ENCODE results near the gene PPP2R2D. TPM values are rescaled to one million over a fixed set of nuclear protein-coding genes. Genes with fewer than 3 reads are reported as not detected.

PPP2R2D gene
- total and polyA plus RNA-seq, 7 donors, result 18.4 to 44.0 (median 23.8) TPM

DNA sequence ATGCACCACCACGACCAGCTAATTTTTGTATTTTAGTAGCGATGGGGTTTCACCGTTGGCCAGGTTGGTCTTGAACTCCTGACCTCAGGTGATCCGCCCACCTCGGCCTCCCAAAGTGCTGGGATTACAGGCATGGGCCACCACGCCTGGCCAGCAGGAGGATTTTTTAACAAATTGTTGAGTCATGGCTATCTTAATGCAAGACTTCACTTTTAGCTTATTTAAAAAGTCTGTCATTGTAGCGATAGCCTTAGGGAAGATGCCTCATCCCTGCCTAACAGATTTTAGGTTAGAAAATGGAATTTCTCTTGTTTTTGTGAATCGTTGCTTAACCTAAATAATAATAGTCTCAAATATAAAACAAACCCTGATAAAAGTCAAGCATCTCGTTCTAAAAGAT, 35.5 kb downstream of the PPP2R2D start:
- H3K27me3 ChIP-seq, result no peaks in the 10 kb centered on the region
- no peaks in the 10 kb centered on the region for H3K9me3 ChIP-seq
- no peak overlapping the region for H3K27ac ChIP-seq
- intact Hi-C loops (cut with DNase I), result no loop called here
- TF ChIP-seq POLR2AphosphoS5 (IDR thresholded peaks at IDR 0.05), result no peak
- TF ChIP-seq, protein P1, sequence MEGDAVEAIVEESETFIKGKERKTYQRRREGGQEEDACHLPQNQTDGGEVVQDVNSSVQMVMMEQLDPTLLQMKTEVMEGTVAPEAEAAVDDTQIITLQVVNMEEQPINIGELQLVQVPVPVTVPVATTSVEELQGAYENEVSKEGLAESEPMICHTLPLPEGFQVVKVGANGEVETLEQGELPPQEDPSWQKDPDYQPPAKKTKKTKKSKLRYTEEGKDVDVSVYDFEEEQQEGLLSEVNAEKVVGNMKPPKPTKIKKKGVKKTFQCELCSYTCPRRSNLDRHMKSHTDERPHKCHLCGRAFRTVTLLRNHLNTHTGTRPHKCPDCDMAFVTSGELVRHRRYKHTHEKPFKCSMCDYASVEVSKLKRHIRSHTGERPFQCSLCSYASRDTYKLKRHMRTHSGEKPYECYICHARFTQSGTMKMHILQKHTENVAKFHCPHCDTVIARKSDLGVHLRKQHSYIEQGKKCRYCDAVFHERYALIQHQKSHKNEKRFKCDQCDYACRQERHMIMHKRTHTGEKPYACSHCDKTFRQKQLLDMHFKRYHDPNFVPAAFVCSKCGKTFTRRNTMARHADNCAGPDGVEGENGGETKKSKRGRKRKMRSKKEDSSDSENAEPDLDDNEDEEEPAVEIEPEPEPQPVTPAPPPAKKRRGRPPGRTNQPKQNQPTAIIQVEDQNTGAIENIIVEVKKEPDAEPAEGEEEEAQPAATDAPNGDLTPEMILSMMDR (IDR thresholded peaks at IDR 0.05), result no peak
- no peak for TF ChIP-seq POLR2A (IDR thresholded peaks at IDR 0.05)
- no peak for TF ChIP-seq EP300 (IDR thresholded peaks at IDR 0.05)
- H3K4me1 ChIP-seq, result peaks cover 0 to 40% (median 27%) of the 10 kb centered on the region in 4 donors
- 91 to 96% methylated on average over 9 of the region's 9 CpGs for WGBS, 2 donors
- DNase-seq, result no peak
- H3K36me3 ChIP-seq, result peaks cover 6 to 45% (median 10%) of the 10 kb centered on the region in 4 donors
- no peak overlapping the region for H3K4me3 ChIP-seq

DNA sequence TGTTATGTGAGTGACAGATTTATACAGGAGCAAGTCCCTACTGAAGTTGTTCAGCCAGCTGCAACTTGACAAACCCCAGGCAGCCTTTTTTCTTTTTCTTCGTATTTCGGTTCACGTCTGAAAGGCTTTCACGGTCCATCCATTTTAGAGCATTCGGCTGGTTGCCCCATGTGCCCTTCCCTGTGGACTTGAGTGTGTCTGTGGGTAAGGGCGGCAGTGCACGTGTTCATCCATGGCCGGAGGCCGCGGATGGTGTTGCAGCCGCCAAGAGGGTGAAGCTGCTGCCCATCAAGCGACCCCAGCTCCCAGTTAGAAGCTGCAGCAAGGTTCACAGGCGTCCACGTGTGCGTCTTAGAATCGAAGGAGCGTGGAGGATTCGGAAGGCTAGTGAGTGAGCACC, 35.9 kb downstream of the PPP2R2D start:
- peak; percentile 37 for DNase-seq
- intact Hi-C loops (cut with DNase I), result no loop called here
- Histone ChIP-seq H3K9me3 (no peaks in the 10 kb centered on the region), H3K36me3 (peaks cover 6 to 50% (median 10%) of the 10 kb centered on the region in 4 donors), H3K4me3 (no peak overlapping the region), H3K4me1 (peaks cover 0 to 35% (median 23%) of the 10 kb centered on the region in 4 donors), H3K27ac (no peak overlapping the region), H3K27me3 (no peaks in the 10 kb centered on the region)
- no peak for TF ChIP-seq POLR2A (IDR thresholded peaks at IDR 0.05)
- no peak for TF ChIP-seq EP300 (IDR thresholded peaks at IDR 0.05)
- TF ChIP-seq, protein P1 (IDR thresholded peaks at IDR 0.05), result no peak
- no peak for TF ChIP-seq POLR2AphosphoS5 (IDR thresholded peaks at IDR 0.05)
- 96 to 97% methylated on average over 18 of the region's 18 CpGs for WGBS, 2 donors

DNA sequence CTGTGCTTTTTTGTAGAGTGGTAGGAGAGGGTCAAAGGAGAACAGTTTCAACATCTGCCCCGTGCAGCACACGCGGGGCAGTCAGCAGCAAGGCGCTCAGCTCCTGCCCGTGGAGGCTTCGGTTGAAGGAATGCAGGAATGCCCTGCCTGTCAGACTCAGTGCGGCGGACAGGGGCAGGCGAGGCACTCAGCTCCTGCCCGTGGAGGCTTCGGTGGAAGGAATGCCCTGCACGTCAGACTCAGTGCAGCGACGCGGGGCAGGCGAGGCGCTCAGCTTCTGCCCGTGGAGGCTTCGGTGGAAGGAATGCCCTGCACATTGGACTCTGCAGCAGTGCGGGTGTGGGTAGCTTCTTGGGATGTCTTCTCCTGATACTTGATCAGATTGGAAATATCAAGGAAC, 37.0 kb downstream of the PPP2R2D start:
- peaks cover 6 to 60% (median 10%) of the 10 kb centered on the region in 4 donors for H3K36me3 ChIP-seq
- H3K4me3 ChIP-seq, result no peak overlapping the region
- no peak for TF ChIP-seq POLR2A (IDR thresholded peaks at IDR 0.05)
- TF ChIP-seq, protein P1 (IDR thresholded peaks at IDR 0.05), result no peak
- no peak for TF ChIP-seq POLR2AphosphoS5 (IDR thresholded peaks at IDR 0.05)
- TF ChIP-seq EP300 (IDR thresholded peaks at IDR 0.05), result no peak
- 93 to 97% methylated on average over 20 of the region's 20 CpGs for WGBS, 2 donors
- H3K9me3 ChIP-seq, result no peaks in the 10 kb centered on the region
- peak; percentile 62 for DNase-seq
- no peak overlapping the region for H3K27ac ChIP-seq
- no peaks in the 10 kb centered on the region for H3K27me3 ChIP-seq
- intact Hi-C loops (cut with DNase I), result no loop called here
- peaks cover 0 to 24% (median 13%) of the 10 kb centered on the region in 4 donors for H3K4me1 ChIP-seq

DNA sequence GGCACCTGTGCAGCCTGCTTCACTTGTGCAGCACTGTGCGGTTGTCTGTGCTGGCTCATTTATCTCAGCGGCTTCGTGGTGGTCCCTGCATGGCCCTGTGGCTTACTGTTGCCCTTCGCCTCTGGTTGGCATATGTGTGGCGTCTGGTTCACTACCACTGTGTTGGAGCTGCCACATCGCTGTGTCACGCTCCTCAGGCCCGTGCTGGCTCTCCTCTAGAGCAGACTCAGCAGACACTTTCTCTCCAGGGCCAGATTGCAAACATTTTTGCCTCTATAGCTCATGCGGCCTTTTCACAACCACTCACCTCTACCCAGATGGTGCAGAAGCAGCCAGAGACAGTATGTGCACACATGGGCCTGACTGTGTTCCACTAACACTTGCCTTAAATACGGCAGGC, 37.9 kb downstream of the PPP2R2D start:
- Histone ChIP-seq H3K27ac (no peak overlapping the region), H3K4me1 (peaks cover 0 to 16% (median 4%) of the 10 kb centered on the region in 4 donors), H3K27me3 (no peaks in the 10 kb centered on the region), H3K9me3 (no peaks in the 10 kb centered on the region), H3K36me3 (peaks cover 6 to 62% (median 10%) of the 10 kb centered on the region in 4 donors), H3K4me3 (no peak overlapping the region)
- TF ChIP-seq POLR2AphosphoS5 (IDR thresholded peaks at IDR 0.05) (no peak), EP300 (IDR thresholded peaks at IDR 0.05) (no peak), POLR2A (IDR thresholded peaks at IDR 0.05) (no peak)
- TF ChIP-seq, protein P1 (IDR thresholded peaks at IDR 0.05), result no peak
- intact Hi-C loops (cut with DNase I), result no loop called here
- DNase-seq, result peak; percentile 48
- 96 to 99% methylated on average over 10 of the region's 10 CpGs for WGBS, 2 donors

DNA sequence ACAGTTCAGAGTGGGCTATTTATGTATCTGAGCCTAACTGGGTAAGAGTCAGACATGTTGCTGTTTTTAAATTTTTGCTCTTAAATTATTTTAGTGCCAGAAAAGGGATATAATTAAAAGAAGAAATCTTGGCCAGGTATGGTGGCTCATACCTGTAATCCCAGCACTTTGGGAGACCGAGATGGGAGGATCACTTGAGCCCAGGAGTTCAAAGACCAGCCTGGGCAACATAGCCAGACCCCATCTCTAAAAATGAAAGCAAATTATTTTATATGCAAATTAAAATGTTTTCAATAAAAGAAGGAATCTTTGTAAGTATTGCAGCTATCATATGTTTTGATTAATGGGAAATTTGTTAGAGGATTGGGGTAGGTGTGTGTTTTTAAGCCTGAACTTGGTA, 41.6 kb downstream of the PPP2R2D start:
- no peak for DNase-seq
- Histone ChIP-seq H3K36me3 (peaks cover 18 to 80% (median 24%) of the 10 kb centered on the region in 4 donors), H3K27ac (no peak overlapping the region), H3K4me3 (no peak overlapping the region), H3K9me3 (no peaks in the 10 kb centered on the region), H3K4me1 (peaks cover 0 to 7% (median 2%) of the 10 kb centered on the region in 4 donors), H3K27me3 (no peaks in the 10 kb centered on the region)
- intact Hi-C loops (cut with DNase I), result no loop called here
- WGBS, 2 donors, result 92 to 93% methylated on average over 1 of the region's 1 CpG
- TF ChIP-seq EP300 (IDR thresholded peaks at IDR 0.05) (no peak), POLR2A (IDR thresholded peaks at IDR 0.05) (no peak), POLR2AphosphoS5 (IDR thresholded peaks at IDR 0.05) (no peak)
- TF ChIP-seq, protein P1 (IDR thresholded peaks at IDR 0.05), result no peak
